GM18951 (cell line): Measurements from ENCODE around the gene MAGI1.

Experiments
- POLR2A ChIP-seq: IDR thresholded peaks from 4 replicates; pipeline ENCODE4 v1.6.1; 2011; ENCODE audit warnings: mild to moderate bottlenecking; ENCODE audit not compliant: insufficient read length, insufficient read depth; ENCODE audit errors: extremely low read depth
- in situ Hi-C: fragments of 300-500 bp; cut with MboI; formaldehyde crosslinking; loops from one replicate; pipeline ENCODE4 v1.12.0; 2022; ENCODE audit warnings: low sequenced_read_pairs, mixed read lengths, inconsistent platforms; ENCODE audit not compliant: unreplicated experiment

Gene MAGI1

DNA sequence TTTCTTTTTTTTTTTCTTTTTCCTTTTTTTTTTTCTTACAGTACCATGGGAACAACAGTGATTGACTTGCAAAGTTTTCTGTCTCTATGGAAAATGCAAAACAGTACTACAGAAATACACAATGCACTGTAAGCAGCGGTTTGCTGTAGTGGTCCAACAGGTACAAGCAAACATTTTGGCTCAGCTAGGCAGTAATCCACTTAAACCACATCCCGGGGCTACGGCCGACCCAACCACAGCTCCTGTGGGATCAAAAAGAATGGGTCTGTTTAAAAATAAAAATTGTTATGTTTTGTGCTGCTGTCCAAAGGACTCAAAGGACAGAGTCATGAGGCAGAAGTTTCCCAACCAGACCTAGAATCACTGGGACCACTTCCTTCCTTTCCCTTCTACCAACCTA, 683.8 kb downstream of the MAGI1 start:
- no peak for TF ChIP-seq POLR2A
- in situ Hi-C loops = no loop called here

DNA sequence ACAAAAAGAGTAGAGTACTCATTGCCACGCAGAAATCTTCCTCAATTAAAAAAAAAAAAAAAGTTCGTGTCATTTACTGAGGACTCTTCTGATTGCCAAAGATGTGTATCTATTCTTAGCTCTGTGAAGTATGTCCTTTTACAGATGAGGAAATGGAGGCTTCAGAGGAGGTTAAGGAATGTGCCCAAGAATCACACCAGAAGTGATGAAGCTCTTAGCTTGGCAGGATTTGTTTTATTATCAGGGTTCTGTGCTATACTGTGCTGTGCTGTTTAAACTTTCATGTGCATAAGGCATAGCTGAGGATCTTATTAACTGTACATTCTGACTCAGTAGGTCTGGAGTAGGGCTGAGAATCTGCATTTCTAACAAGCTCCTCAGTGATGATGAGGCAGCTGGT, 685.8 kb downstream of the MAGI1 start:
- no peak for TF ChIP-seq POLR2A

DNA sequence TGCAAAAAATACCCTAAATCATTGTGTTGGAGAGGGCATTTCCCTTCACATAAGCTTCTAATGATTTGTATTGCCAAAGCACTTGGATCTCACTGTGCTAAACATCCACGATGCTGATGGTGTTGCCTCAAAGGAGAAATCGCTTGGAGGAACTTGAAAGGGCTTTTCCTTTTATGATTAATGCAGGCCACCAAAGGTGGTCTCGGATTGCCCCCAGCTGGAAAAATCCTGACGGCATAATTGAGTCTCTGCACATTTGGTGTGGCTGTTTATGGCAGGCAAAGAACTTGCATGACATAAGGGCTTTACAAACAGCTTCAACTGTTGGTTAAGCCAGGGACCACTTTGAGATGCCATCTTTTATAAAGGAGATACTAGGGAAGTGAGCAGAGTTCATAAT, 687.0 kb downstream of the MAGI1 start:
- no peak for TF ChIP-seq POLR2A

More for the DNA sequence above, 685.8 kb downstream of the MAGI1 start:
- in situ Hi-C loops = no loop called here

DNA sequence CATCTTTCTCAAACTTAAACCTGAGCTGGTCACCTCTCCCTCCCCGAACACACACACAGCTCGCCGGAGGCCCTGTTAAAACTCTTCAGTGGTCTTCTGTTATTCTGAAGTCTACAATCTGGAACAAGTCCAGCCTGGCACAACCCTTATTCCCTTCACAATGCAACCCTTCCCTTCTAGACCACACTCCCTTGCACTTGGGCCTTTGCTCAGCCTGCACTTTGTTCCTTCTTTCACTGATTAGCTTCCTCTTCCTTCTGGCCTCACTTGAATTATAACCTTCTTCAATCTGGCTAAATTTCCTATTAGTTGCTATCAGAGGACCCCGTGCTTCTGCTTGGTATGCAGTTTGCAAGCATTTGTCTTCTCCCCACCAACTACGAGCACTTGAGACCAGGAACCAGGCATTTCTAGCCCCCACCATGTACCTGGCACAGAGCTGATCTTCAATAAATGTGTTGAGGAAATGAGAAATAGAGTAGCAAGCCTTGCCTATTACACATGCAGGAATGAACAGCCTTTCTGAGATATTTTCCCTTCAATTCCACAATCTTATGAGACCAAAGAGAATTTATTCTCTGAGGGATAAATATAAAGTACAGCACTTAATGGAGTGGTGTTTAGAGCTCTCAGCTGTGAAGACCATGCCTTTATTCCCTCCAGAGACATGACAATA, 687.8 kb downstream of the MAGI1 start:
- TF ChIP-seq POLR2A = no peak
- in situ Hi-C loops = no loop called here

More for the DNA sequence above, 687.0 kb downstream of the MAGI1 start:
- in situ Hi-C loops = no loop called here

DNA sequence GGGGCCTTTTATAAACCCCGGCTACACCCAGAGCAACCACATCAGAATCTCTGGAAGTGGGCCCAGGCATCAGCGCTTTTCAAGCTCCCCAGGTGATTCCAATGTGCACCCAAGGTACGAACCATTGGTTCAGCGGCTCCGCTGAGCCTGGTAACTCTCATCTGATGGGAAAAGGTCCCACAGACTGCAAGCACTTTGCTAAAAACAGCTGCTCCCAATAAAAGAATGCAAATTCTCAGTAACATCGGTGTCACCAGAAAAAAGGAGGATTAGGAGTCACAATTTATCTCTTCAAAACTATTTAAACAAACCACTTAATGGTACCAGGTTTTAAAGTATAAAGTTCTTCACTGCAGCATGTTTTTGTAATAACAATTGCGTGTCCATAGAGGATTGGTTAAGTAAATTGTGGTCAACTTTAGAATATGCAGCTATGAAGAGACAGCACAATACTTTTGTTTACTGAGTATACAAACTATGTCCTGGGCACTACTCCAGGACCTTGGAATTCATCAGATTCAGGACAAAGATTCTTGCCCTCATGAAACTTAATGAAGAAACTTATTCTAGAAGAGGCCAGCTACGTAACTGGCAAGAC, 690.2 kb downstream of the MAGI1 start:
- no peak for TF ChIP-seq POLR2A
- in situ Hi-C loops = no loop called here

DNA sequence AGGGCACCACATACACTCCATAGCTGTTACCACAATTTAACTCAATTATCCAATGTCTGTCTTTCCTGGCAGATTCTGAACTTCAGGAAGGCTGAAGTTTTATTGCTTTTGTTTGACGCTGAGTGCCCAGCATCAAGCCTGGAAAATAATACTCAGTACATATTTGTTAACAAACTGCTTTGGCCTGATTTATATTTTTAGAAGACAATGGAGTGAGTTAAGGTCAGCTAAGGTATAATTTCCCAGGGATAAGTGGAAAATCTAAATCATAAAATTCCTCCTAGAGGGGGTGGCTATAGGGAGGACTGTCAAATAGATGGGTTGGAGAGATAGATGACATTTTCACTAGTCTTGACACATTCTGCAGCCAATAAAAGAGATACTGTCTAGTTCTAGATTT, 691.6 kb downstream of the MAGI1 start:
- TF ChIP-seq POLR2A = no peak
- in situ Hi-C loops = no loop called here

DNA sequence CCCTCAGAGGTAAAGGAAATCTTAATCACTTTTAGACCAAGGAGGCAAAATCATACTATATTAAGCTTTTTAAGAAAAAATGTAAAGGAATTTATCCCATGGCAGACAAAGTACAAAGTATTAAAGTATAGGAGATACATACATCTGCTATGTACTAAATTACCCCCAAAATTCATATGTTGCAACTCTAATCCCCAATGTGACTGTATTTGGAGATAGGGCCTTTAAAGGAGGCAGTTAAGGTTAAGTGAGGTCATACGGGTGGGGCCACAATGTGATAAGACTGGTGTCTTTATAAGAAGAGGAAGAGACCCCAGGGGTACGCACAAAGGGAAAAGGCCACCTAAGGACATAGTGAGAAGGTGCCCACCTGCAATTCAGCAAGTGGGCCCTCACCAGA, 693.9 kb downstream of the MAGI1 start:
- no peak for TF ChIP-seq POLR2A
- in situ Hi-C loops = no loop called here

DNA sequence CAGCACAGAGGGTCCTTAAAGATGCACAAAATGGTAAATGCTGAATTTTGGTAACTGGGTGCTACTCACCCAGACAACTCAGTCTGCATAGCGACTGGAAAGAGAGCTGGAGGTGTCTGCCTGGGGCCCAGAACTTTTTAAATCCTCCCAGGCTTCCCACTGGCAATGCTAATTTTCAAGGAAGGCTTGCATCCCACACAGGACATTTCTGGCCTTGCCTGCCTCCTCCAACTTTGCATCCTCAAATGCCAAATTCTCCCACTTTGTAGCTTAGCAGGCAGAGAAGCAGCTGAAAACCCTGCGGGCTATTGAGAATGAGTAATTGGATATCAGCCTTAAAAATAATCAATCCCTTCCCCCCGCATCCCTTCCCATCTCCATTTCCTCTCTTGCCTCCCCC, 694.3 kb downstream of the MAGI1 start:
- in situ Hi-C loops = no loop called here

DNA sequence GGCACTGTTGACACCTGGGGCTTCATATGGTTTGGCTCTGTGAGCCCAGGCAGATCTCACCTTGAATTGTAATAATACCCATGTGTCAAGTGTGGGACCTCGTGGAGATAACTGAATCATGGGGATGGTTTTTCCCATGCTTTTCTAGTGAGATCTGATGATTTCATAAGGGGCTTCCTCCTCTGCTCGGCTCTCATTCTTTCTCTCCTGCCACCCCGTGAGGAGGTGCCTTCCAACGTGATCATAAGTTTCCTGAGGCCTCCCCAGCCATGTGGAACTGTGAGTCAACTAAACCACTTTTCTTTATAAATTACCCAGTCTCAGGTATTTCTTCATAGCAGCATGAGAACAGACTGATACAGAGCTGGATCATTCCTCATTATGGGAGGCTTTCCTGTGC, 695.0 kb downstream of the MAGI1 start:
- in situ Hi-C loops = no loop called here
- TF ChIP-seq POLR2A = no peak

More for the DNA sequence above, 694.3 kb downstream of the MAGI1 start:
- no peak for TF ChIP-seq POLR2A

DNA sequence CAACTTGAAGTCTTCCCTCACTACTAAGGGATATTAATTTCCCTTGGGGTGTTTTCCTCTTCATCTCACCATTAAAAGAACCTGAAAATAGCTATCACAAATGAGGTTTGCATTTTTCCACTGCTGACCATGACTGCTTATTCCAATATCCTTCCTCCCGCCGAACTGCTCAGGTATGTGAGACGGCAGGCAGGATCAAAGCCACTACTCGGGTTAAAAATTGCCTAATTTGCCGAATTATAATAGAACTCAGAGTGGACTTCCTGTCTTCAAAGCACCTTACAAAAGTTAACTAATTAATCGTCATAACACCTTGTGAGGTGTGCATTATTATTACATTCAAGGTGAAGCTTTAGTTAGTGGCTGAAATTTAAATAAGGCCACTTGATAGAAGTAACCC, 695.7 kb downstream of the MAGI1 start:
- TF ChIP-seq POLR2A = no peak
- in situ Hi-C loops = no loop called here

DNA sequence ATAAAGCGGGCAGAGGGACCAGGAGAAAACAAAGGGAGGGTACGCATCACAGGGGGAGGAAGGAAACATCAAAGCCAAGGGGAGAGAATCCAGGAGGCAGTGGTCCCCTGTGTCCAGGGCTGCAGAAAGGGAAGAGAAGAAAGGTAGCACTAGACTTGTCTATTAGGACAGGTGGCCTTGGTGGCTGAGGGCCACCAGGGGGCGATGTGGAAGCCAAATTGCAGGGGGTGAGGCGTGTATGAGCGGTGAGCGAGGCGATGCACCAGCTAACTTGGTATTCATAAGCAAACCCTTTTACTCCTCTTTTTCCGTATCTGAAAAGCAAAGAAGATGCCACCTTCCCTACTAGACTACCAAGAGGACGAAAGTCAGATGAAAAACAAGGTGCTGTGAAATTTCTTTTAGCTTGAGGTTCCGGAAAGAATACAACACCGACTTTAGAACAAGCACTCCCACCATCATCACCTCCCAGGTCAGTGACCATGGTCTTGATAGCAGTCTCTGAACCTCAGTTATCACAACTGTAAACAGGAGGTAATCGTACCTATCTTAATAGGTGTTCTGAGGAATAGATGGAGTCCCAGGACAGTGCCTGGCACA, 696.5 kb downstream of the MAGI1 start:
- no peak for TF ChIP-seq POLR2A
- in situ Hi-C loops = no loop called here

DNA sequence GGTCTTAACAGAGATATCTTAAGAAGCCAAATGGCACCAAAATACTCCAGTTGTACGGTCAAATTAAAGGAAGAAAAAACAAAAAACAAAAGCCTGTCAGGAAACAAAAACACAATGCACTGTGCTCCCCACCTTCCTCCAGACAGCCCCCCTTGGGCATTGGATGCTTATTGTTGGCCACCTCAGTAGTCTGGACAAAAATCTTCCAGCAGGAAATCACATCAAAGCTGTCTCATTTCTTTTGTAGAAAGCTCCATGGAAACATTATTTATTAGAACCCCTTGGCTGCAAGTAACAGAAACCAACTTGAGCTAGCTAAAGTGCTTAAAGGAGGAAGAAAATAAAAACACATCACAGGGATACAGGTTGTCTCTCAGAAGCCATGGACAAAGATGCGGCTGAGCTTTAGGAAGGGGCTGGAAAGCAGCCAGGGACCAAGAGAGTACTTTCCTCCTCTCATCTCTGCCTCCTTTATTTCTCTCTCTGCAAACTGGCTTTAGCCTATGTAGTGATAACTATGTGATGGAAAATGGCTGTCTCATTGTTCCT, 699.5 kb downstream of the MAGI1 start:
- no peak for TF ChIP-seq POLR2A
- in situ Hi-C loops = no loop called here

DNA sequence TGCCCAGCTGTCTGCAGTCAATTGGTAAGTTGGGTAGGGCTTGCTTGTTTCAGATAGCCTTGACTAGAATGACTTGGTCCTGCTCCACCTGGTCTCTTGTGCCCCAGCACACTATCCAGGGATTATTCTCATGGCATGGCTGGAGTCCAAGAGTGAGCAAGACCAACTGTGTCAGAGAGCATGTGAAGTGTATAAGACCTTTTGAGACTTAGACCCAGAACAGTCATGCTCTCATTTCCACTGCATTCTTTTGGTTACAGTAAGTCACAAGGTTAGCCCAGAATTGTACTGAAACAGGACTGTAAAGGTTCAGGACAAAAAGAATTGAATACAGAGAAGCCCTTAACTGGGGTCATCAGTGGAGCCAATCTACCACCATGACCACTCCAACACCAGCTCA, 700.1 kb downstream of the MAGI1 start:
- no peak for TF ChIP-seq POLR2A
- in situ Hi-C loops = no loop called here

DNA sequence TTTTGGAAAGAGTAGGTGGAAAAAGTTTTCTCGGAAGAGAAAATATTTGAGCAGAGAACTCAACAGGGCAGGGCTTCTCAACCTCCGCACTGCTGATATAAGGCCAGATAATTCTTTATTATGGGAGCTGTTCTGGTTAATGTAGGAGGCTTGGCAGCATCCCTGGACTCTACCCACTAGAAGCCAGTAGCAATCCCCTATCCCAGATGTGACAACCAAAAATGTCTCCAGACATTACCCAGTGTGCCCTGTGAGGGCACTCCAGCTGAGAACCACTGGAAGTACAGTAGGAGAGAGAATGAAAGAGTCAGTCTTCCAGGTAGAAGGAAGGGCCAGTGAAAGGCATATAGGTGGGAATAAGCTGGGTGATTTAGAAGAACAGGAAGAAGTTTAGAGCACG, 703.1 kb downstream of the MAGI1 start:
- TF ChIP-seq POLR2A = no peak
- in situ Hi-C loops = no loop called here
